ENCODE measurements around the gene RPL34. TPM values are rescaled to one million over a fixed set of nuclear protein-coding genes. Genes with fewer than 3 reads are reported as not detected.

RPL34 gene
- polyA plus RNA-seq, 1 experiment, result 2,960 TPM

- Histone ChIP-seq H3K9me3 (ENCODE audit: control insufficient read depth, insufficient read depth, low read length) (no peaks in the 10 kb centered on the region), H3K4me3 (ENCODE audit: low read depth, low read length) (peak overlapping the region; percentile 44), H3K27me3 (ENCODE audit: control insufficient read depth, insufficient read depth, low read length) (no peaks in the 10 kb centered on the region), H3K27ac (ENCODE audit: low read depth, low read length) (peak overlapping the region; percentile 87)
- no peak for DNase-seq (ENCODE audit: low read depth, low spot score)
- ChIA-PET CTCF (interaction anchor here (0.6 to 1.4 kb wide), 12 partner anchors 9 to 775 kb away, joined by 3 to 8 read pairs (median 4); no protein-coding TSS in a partner anchor), POLR2A (interaction anchor here (0.9 to 2.7 kb wide), 8 partner anchors 14 to 930 kb away, joined by 3 to 17 read pairs (median 4); partner anchors contain the start of genes PAPSS1 and RPL34)
- no peak for TF ChIP-seq CTCF (IDR thresholded peaks at IDR 0.05; ENCODE audit: low read depth, low read length)
Measured at GRCh38 chr4:108649863-108650211, 29.5 kb downstream of the RPL34 start.

- ChIA-PET CTCF (interaction anchor here (0.6 to 1.4 kb wide), 12 partner anchors 9 to 774 kb away, joined by 3 to 8 read pairs (median 4); no protein-coding TSS in a partner anchor), POLR2A (interaction anchor here (0.9 to 2.7 kb wide), 8 partner anchors 15 to 930 kb away, joined by 3 to 17 read pairs (median 4); partner anchors contain the start of genes PAPSS1 and RPL34)
- peak within 1 kb of the TSS; percentile 87 for H3K27ac ChIP-seq (ENCODE audit: low read depth, low read length)
- TF ChIP-seq CTCF (IDR thresholded peaks at IDR 0.05; ENCODE audit: low read depth, low read length), result peak; percentile 12
- peak within 1 kb of the TSS; percentile 88 for H3K4me3 ChIP-seq (ENCODE audit: low read depth, low read length)
- no peaks in the 10 kb centered on the region for H3K9me3 ChIP-seq (ENCODE audit: control insufficient read depth, insufficient read depth, low read length)
- peak; percentile 93 for DNase-seq (ENCODE audit: low read depth, low spot score)
- no peaks in the 10 kb centered on the region for H3K27me3 ChIP-seq (ENCODE audit: control insufficient read depth, insufficient read depth, low read length)
Measured at GRCh38 chr4:108650212-108651013, 30.0 kb downstream of the RPL34 start, which contains the start of gene OSTC. Gene OSTC, plus strand, starts transcription at chr4:108650599. Its CDS starts 57 bp downstream, at chr4:108650656.

GRCh38 chr4:108651014-108651791 is 30.8 kb downstream of the RPL34 start:
- POLR2A ChIA-PET, result interaction anchor here (1.3 to 2.7 kb wide), 4 partner anchors 20 to 30 kb away, joined by 4 to 17 read pairs (median 7); partner anchors contain the start of gene RPL34
- no peaks in the 10 kb centered on the region for H3K9me3 ChIP-seq (ENCODE audit: control insufficient read depth, insufficient read depth, low read length)

GRCh38 chr4:108662629-108663028 is 42.3 kb downstream of the RPL34 start:
- TF ChIP-seq CTCF (IDR thresholded peaks at IDR 0.05; ENCODE audit: low read depth, low read length), result no peak
- no peak overlapping the region for H3K4me3 ChIP-seq (ENCODE audit: low read depth, low read length)
- no peaks in the 10 kb centered on the region for H3K27me3 ChIP-seq (ENCODE audit: control insufficient read depth, insufficient read depth, low read length)
- H3K9me3 ChIP-seq (ENCODE audit: control insufficient read depth, insufficient read depth, low read length), result no peaks in the 10 kb centered on the region
- ChIA-PET CTCF (no interaction called here), POLR2A (no interaction called here)
- H3K27ac ChIP-seq (ENCODE audit: low read depth, low read length), result no peak overlapping the region
- no peak for DNase-seq (ENCODE audit: low read depth, low spot score)

More at GRCh38 chr4:108651014-108651791, 30.8 kb downstream of the RPL34 start:
- Histone ChIP-seq H3K27me3 (ENCODE audit: control insufficient read depth, insufficient read depth, low read length) (no peaks in the 10 kb centered on the region), H3K4me3 (ENCODE audit: low read depth, low read length) (peak overlapping the region; percentile 88), H3K27ac (ENCODE audit: low read depth, low read length) (peak overlapping the region; percentile 87)
- CTCF ChIA-PET, result interaction anchor here (0.6 to 1.8 kb wide), 6 partner anchors 10 to 981 kb away, joined by 3 to 8 read pairs (median 5); no protein-coding TSS in a partner anchor
- no peak for TF ChIP-seq CTCF (IDR thresholded peaks at IDR 0.05; ENCODE audit: low read depth, low read length)
- peak; percentile 23 for DNase-seq (ENCODE audit: low read depth, low spot score)

Measured in AG04450 (cell line).